ENCODE data around the gene SYT9. TPM values are rescaled to one million over a fixed set of nuclear protein-coding genes. Genes with fewer than 3 reads are reported as not detected.
A peak's percentile ranks its signal among the peaks of the same experiment; 100 is the strongest.

Gene SYT9
- polyA plus RNA-seq (2013): 0.06 and 0.10 TPM in 2 replicates

- Histone ChIP-seq H3K4ac (ENCODE audit: low read depth, low read length) (no peak within 1 kb of the TSS), H3K18ac (ENCODE audit: low read length) (no peak within 1 kb of the TSS), H3K79me2 (ENCODE audit: control insufficient read depth, insufficient read depth, low read length, poor library complexity) (no peaks in the 10 kb centered on the region), H3K14ac (ENCODE audit: low read length) (no peak within 1 kb of the TSS), H3K27me3 (ENCODE audit: insufficient read depth, low read length) (peaks cover 23% of the 10 kb centered on the region), H3K9ac (ENCODE audit: low read length) (no peak within 1 kb of the TSS), H3K79me1 (ENCODE audit: low read length) (no peaks in the 10 kb centered on the region), H3K4me3 (ENCODE audit: low read depth, low read length) (peak within 1 kb of the TSS; percentile 65), H4K8ac (ENCODE audit: low read depth, low read length) (no peak within 1 kb of the TSS), H3K27ac (ENCODE audit: low read depth, low read length) (no peak within 1 kb of the TSS), H4K91ac (ENCODE audit: low read depth, low read length) (no peak within 1 kb of the TSS), H2BK12ac (ENCODE audit: low read length) (no peak within 1 kb of the TSS), H3K36me3 (ENCODE audit: control insufficient read depth in 1 of 2, insufficient read depth in 2 of 2, low read length in 2 of 2) (no peaks in the 10 kb centered on the region), H2BK120ac (ENCODE audit: insufficient read depth, low read length, poor library complexity) (no peak within 1 kb of the TSS), H2BK5ac (ENCODE audit: low read depth, low read length, poor library complexity) (no peak within 1 kb of the TSS), H2AFZ (ENCODE audit: insufficient read depth, low read length, poor library complexity) (peak within 1 kb of the TSS; percentile 27), H4K12ac (ENCODE audit: low read depth, low read length) (no peak within 1 kb of the TSS), H3K9me3 (ENCODE audit: insufficient read depth, low read depth, low read length) (no peaks in the 10 kb centered on the region), H3K4me1 (ENCODE audit: control insufficient read depth in 1 of 2, insufficient read depth in 2 of 2, low read length in 2 of 2) (peaks cover 13 to 14% of the 10 kb centered on the region in 2 experiments), H3K23ac (ENCODE audit: low read length) (no peak within 1 kb of the TSS), H3K4me2 (ENCODE audit: low read length) (peak within 1 kb of the TSS; percentile 99), H2AK5ac (ENCODE audit: low read length) (no peak within 1 kb of the TSS)
- DNase-seq: peak; percentile 31 to 62
- no CpG with 5 or more reads among the region's 84 CpGs for WGBS (ENCODE audit: extremely low coverage, insufficient coverage, insufficient read length)
Observed at GRCh38 chr11:7251836-7252682, at the start of gene SYT9. SYT9 (plus strand) TSS chr11:7251904; CDS start chr11:7252187, 283 bp downstream.

DNA sequence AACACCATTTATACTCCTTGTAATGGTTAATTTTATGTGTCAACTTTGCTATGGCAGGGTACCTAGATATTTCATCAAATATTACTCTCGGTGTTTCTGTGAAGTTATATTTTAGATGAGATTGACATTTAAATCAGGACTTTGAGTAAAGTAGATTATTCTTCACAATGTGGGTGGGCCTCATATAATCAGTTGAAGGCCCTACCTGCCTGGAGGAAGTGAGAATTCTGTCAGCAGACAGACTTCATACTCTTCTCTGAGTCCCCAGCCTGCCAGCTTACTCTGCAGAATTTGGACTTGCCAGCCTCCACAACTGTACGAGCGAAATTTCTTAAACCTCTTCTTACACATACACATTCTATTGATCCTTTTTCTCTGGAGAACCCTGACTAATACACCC is 49.3 kb upstream of the SYT9 start:
- DNase-seq: no peak
- WGBS (ENCODE audit: extremely low coverage, insufficient coverage, insufficient read length): no CpG with 5 or more reads among the region's 3 CpGs
- no peak overlapping the region for H3K9ac ChIP-seq (ENCODE audit: low read length)
- H2BK120ac ChIP-seq (ENCODE audit: insufficient read depth, low read length, poor library complexity): no peak overlapping the region
- no peak overlapping the region for H4K12ac ChIP-seq (ENCODE audit: low read depth, low read length)
- no peak overlapping the region for H3K23ac ChIP-seq (ENCODE audit: low read length)
- no peak overlapping the region for H2BK5ac ChIP-seq (ENCODE audit: low read depth, low read length, poor library complexity)
- no peak overlapping the region for H2BK12ac ChIP-seq (ENCODE audit: low read length)
- H3K36me3 ChIP-seq (ENCODE audit: control insufficient read depth in 1 of 2, insufficient read depth in 2 of 2, low read length in 2 of 2): no peaks in the 10 kb centered on the region
- no peak overlapping the region for H4K91ac ChIP-seq (ENCODE audit: low read depth, low read length)
- H2AFZ ChIP-seq (ENCODE audit: insufficient read depth, low read length, poor library complexity): no peak overlapping the region
- H3K79me1 ChIP-seq (ENCODE audit: low read length): no peaks in the 10 kb centered on the region
- H3K18ac ChIP-seq (ENCODE audit: low read length): no peak overlapping the region
- no peaks in the 10 kb centered on the region for H3K79me2 ChIP-seq (ENCODE audit: control insufficient read depth, insufficient read depth, low read length, poor library complexity)
- H3K4ac ChIP-seq (ENCODE audit: low read depth, low read length): no peak overlapping the region
- no peak overlapping the region for H3K14ac ChIP-seq (ENCODE audit: low read length)
- peaks cover 0 to 5% of the 10 kb centered on the region in 2 experiments for H3K4me1 ChIP-seq (ENCODE audit: control insufficient read depth in 1 of 2, insufficient read depth in 2 of 2, low read length in 2 of 2)
- no peaks in the 10 kb centered on the region for H3K27me3 ChIP-seq (ENCODE audit: insufficient read depth, low read length)
- no peak overlapping the region for H2AK5ac ChIP-seq (ENCODE audit: low read length)
- no peak overlapping the region for H3K4me2 ChIP-seq (ENCODE audit: low read length)
- peaks cover 2% of the 10 kb centered on the region for H3K9me3 ChIP-seq (ENCODE audit: insufficient read depth, low read depth, low read length)
- H4K8ac ChIP-seq (ENCODE audit: low read depth, low read length): no peak overlapping the region
- no peak overlapping the region for H3K27ac ChIP-seq (ENCODE audit: low read depth, low read length)
- H3K4me3 ChIP-seq (ENCODE audit: low read depth, low read length): no peak overlapping the region

- no CpG with 5 or more reads among the region's 4 CpGs for WGBS (ENCODE audit: extremely low coverage, insufficient coverage, insufficient read length)
- DNase-seq: peak in 1 of 2 donors; percentile 25
- no peak overlapping the region for H2AFZ ChIP-seq (ENCODE audit: insufficient read depth, low read length, poor library complexity)
Observed at GRCh38 chr11:7204778-7205177, 46.9 kb upstream of the SYT9 start.

GRCh38 chr11:7208391-7208790 is 43.3 kb upstream of the SYT9 start:
- Histone ChIP-seq H3K23ac (ENCODE audit: low read length) (no peak overlapping the region), H3K36me3 (ENCODE audit: control insufficient read depth in 1 of 2, insufficient read depth in 2 of 2, low read length in 2 of 2) (no peaks in the 10 kb centered on the region), H2BK5ac (ENCODE audit: low read depth, low read length, poor library complexity) (no peak overlapping the region), H3K79me2 (ENCODE audit: control insufficient read depth, insufficient read depth, low read length, poor library complexity) (no peaks in the 10 kb centered on the region), H3K4me3 (ENCODE audit: low read depth, low read length) (no peak overlapping the region), H2AK5ac (ENCODE audit: low read length) (no peak overlapping the region), H3K27ac (ENCODE audit: low read depth, low read length) (no peak overlapping the region), H3K4me2 (ENCODE audit: low read length) (no peak overlapping the region), H3K14ac (ENCODE audit: low read length) (no peak overlapping the region), H3K4me1 (ENCODE audit: control insufficient read depth in 1 of 2, insufficient read depth in 2 of 2, low read length in 2 of 2) (peaks cover 0 to 5% of the 10 kb centered on the region in 2 experiments), H3K79me1 (ENCODE audit: low read length) (no peaks in the 10 kb centered on the region), H2BK120ac (ENCODE audit: insufficient read depth, low read length, poor library complexity) (no peak overlapping the region), H3K27me3 (ENCODE audit: insufficient read depth, low read length) (no peaks in the 10 kb centered on the region), H4K91ac (ENCODE audit: low read depth, low read length) (no peak overlapping the region), H4K12ac (ENCODE audit: low read depth, low read length) (no peak overlapping the region), H4K8ac (ENCODE audit: low read depth, low read length) (no peak overlapping the region), H3K9ac (ENCODE audit: low read length) (no peak overlapping the region), H2BK12ac (ENCODE audit: low read length) (no peak overlapping the region), H3K4ac (ENCODE audit: low read depth, low read length) (no peak overlapping the region), H2AFZ (ENCODE audit: insufficient read depth, low read length, poor library complexity) (no peak overlapping the region), H3K18ac (ENCODE audit: low read length) (no peak overlapping the region), H3K9me3 (ENCODE audit: insufficient read depth, low read depth, low read length) (peaks cover 2% of the 10 kb centered on the region)
- whole genome bisulfite sequencing (ENCODE audit: extremely low coverage, insufficient coverage, insufficient read length): no CpG with 5 or more reads among the region's 7 CpGs
- DNase-seq: no peak

More at GRCh38 chr11:7204778-7205177, 46.9 kb upstream of the SYT9 start:
- H3K27me3 ChIP-seq (ENCODE audit: insufficient read depth, low read length): no peaks in the 10 kb centered on the region
- H3K4ac ChIP-seq (ENCODE audit: low read depth, low read length): no peak overlapping the region
- H2BK12ac ChIP-seq (ENCODE audit: low read length): no peak overlapping the region
- no peaks in the 10 kb centered on the region for H3K79me2 ChIP-seq (ENCODE audit: control insufficient read depth, insufficient read depth, low read length, poor library complexity)
- no peak overlapping the region for H3K4me2 ChIP-seq (ENCODE audit: low read length)
- H3K9ac ChIP-seq (ENCODE audit: low read length): no peak overlapping the region
- H3K9me3 ChIP-seq (ENCODE audit: insufficient read depth, low read depth, low read length): peaks cover 2% of the 10 kb centered on the region
- no peak overlapping the region for H4K8ac ChIP-seq (ENCODE audit: low read depth, low read length)
- no peak overlapping the region for H2BK120ac ChIP-seq (ENCODE audit: insufficient read depth, low read length, poor library complexity)
- H3K4me1 ChIP-seq (ENCODE audit: control insufficient read depth in 1 of 2, insufficient read depth in 2 of 2, low read length in 2 of 2): peaks cover 0 to 5% of the 10 kb centered on the region in 2 experiments
- no peak overlapping the region for H3K27ac ChIP-seq (ENCODE audit: low read depth, low read length)
- H3K14ac ChIP-seq (ENCODE audit: low read length): no peak overlapping the region
- no peak overlapping the region for H3K18ac ChIP-seq (ENCODE audit: low read length)
- no peaks in the 10 kb centered on the region for H3K79me1 ChIP-seq (ENCODE audit: low read length)
- H3K4me3 ChIP-seq (ENCODE audit: low read depth, low read length): no peak overlapping the region
- H4K91ac ChIP-seq (ENCODE audit: low read depth, low read length): no peak overlapping the region
- no peak overlapping the region for H3K23ac ChIP-seq (ENCODE audit: low read length)
- H4K12ac ChIP-seq (ENCODE audit: low read depth, low read length): no peak overlapping the region
- H2BK5ac ChIP-seq (ENCODE audit: low read depth, low read length, poor library complexity): no peak overlapping the region
- H2AK5ac ChIP-seq (ENCODE audit: low read length): no peak overlapping the region
- H3K36me3 ChIP-seq (ENCODE audit: control insufficient read depth in 1 of 2, insufficient read depth in 2 of 2, low read length in 2 of 2): no peaks in the 10 kb centered on the region
